HCT116 (cell line): ENCODE data around the gene RASGRP2. TPM values are rescaled to one million over a fixed set of nuclear protein-coding genes. Genes with fewer than 3 reads are reported as not detected.

ENCODE experiments used
- ATAC-seq: fragments of 200-7000 bp; cut with Tn5 transposase; 2 replicates; pipeline ENCODE4 v1.9.1; 2020; ENCODE audit warnings: mild to moderate bottlenecking, moderate library complexity
- BruUV-seq: library from RNA; stranded (reverse); fragments of 400-500 nt; replicated peaks from 2 replicates; lab custom pipeline; 2021; lab: Mats Ljungman, UMichigan
- CTCF ChIA-PET: fragments of 300-600 bp; sonication (Branson Sonifier 250); formaldehyde crosslinking; loops from one replicate; lab custom pipeline; 2021; ENCODE audit warnings: antibody characterized with exemption; lab: Charles Lee
- POLR2A ChIA-PET: fragments of 300-600, 350-600 bp; sonication (Branson Sonifier 250); formaldehyde crosslinking; loops from one replicate; lab custom pipeline; 2021; ENCODE audit warnings: antibody characterized with exemption; lab: Charles Lee
- RAD21 ChIA-PET, 2 experiments: fragments of 300-600 bp; sonication (Branson Sonifier 250); formaldehyde crosslinking; loops; one replicate each; lab custom pipeline; 2023; ENCODE audit warnings: low total read pairs in 2 of 2; ENCODE audit not compliant: uncharacterized antibody in 2 of 2, unreplicated experiment in 2 of 2, low non-redundant PET in 1 of 2; lab: Charles Lee
- DNase-seq: peaks from one replicate; pipeline ENCODE4 v3.0.0-alpha.2; 2010; ENCODE audit warnings: low read depth, low spot score
- H2AFZ ChIP-seq: fragments of 200-600 bp; shearing (Covaris generic), sonication (generic); 2 replicates; pipeline ENCODE4 v1.6.1; 2017; ENCODE audit warnings: low read depth, mixed run types, mixed read lengths, antibody characterized with exemption, low read length; ENCODE audit not compliant: poor library complexity, severe bottlenecking
- H3K27ac ChIP-seq: 2 replicates; pipeline ENCODE4 v1.5.1; 2012; ENCODE audit warnings: low read depth, low read length
- H3K27me3 ChIP-seq: fragments of 200-600 bp; sonication (generic); 2 replicates; pipeline ENCODE4 v1.6.1; 2016; ENCODE audit warnings: mixed run types, low read length, mixed read lengths; ENCODE audit not compliant: insufficient read depth
- H3K36me3 ChIP-seq, 2 experiments: fragments of 200-500 bp in 1 of 2; fragments of 200-600 bp in 1 of 2; sonication (Bioruptor generic) in 1 of 2; sonication (generic) in 1 of 2; 2 replicates each; pipeline versions ENCODE4 v1.5.1 to v1.6.1; 2014 to 2016; ENCODE audit warnings: low read length in 2 of 2, inconsistent platforms in 1 of 2, mixed read lengths in 1 of 2, mixed run types in 1 of 2; ENCODE audit not compliant: insufficient read depth in 2 of 2, control insufficient read depth in 1 of 2
- H3K4me1 ChIP-seq, 2 experiments: fragments of 200-600 bp in 1 of 2; sonication (generic) in 1 of 2; 2 replicates each; pipeline versions ENCODE4 v1.5.1 to v1.6.1; 2012 to 2017; ENCODE audit warnings: low read length in 2 of 2, inconsistent platforms in 1 of 2, mild to moderate bottlenecking in 1 of 2, mixed read lengths in 1 of 2, mixed run types in 1 of 2, moderate library complexity in 1 of 2; ENCODE audit not compliant: insufficient read depth in 2 of 2, control insufficient read depth in 1 of 2
- H3K4me2 ChIP-seq: fragments of 200-600 bp; sonication (generic); 2 replicates; pipeline ENCODE4 v1.6.1; 2017; ENCODE audit warnings: mixed run types, low read length, mixed read lengths
- H3K4me3 ChIP-seq, 2 experiments: fragments of 200-600 bp in 1 of 2; sonication (generic) in 1 of 2; replicated peaks in 1 of 2; 2 replicates each; pipeline ENCODE4 v1.5.1; 2011 to 2016; ENCODE audit warnings: low read length in 2 of 2, control low read depth in 1 of 2, low read depth in 1 of 2, mild to moderate bottlenecking in 1 of 2, mixed read lengths in 1 of 2, mixed run types in 1 of 2
- H3K79me2 ChIP-seq: fragments of 200-600 bp; sonication (generic); 2 replicates; pipeline ENCODE4 v1.6.1; 2017; ENCODE audit warnings: mild to moderate bottlenecking, mixed run types, low read length, moderate library complexity, mixed read lengths; ENCODE audit not compliant: insufficient read depth
- H3K9ac ChIP-seq: fragments of 200-600 bp; sonication (generic); 2 replicates; pipeline ENCODE4 v1.6.1; 2016; ENCODE audit warnings: low read length, mixed read lengths
- H3K9me2 ChIP-seq: fragments of 200-600 bp; sonication (generic), shearing (Covaris generic); 2 replicates; pipeline ENCODE4 v1.6.1; 2017; ENCODE audit warnings: mixed run types, mild to moderate bottlenecking, moderate library complexity; ENCODE audit not compliant: insufficient read depth
- H3K9me3 ChIP-seq, 2 experiments: fragments of 200-500 bp in 1 of 2; fragments of 200-600 bp in 1 of 2; sonication (Bioruptor generic) in 1 of 2; sonication (generic) in 1 of 2; 2 replicates each; pipeline ENCODE4 v1.6.1; 2014 to 2017; ENCODE audit warnings: low read length in 2 of 2, mixed read lengths in 2 of 2, inconsistent platforms in 1 of 2, low read depth in 1 of 2, mild to moderate bottlenecking in 1 of 2, mixed run types in 1 of 2, moderate library complexity in 1 of 2; ENCODE audit not compliant: control insufficient read depth in 1 of 2, insufficient read depth in 1 of 2
- H4K20me1 ChIP-seq: fragments of 200-600 bp; sonication (generic), shearing (Covaris generic); 2 replicates; pipeline ENCODE4 v1.6.1; 2017; ENCODE audit warnings: mixed run types, mild to moderate bottlenecking, moderate library complexity; ENCODE audit not compliant: insufficient read depth
- CEBPB ChIP-seq: IDR thresholded peaks from 2 replicates; pipeline ENCODE4 v1.6.1; 2012; ENCODE audit warnings: low read depth
- ELF1 ChIP-seq: IDR thresholded peaks from 2 replicates; pipeline ENCODE4 v1.6.1; 2012; ENCODE audit warnings: low read depth, borderline replicate concordance
- EZH2 ChIP-seq: fragments of 200-600 bp; sonication (generic); IDR thresholded peaks from 2 replicates; pipeline ENCODE4 v1.6.1; 2017; ENCODE audit warnings: antibody characterized with exemption, mixed run types
- EZH2phosphoT487 ChIP-seq: fragments of 200-600 bp; IDR thresholded peaks from 2 replicates; pipeline ENCODE4 v1.6.1; 2018; ENCODE audit warnings: antibody characterized with exemption, borderline replicate concordance
- FOSL1 ChIP-seq: IDR thresholded peaks from 2 replicates; pipeline ENCODE4 v1.6.1; 2012; ENCODE audit warnings: low read depth
- JUND ChIP-seq: IDR thresholded peaks from 2 replicates; pipeline ENCODE4 v1.6.1; 2012
- MAX ChIP-seq: IDR thresholded peaks from 2 replicates; pipeline ENCODE4 v1.6.1; 2012
- POLR2AphosphoS5 ChIP-seq: IDR thresholded peaks from 2 replicates; pipeline ENCODE4 v1.6.1; 2011; ENCODE audit warnings: mild to moderate bottlenecking, low read depth, low read length, moderate library complexity
- RAD21 ChIP-seq: IDR thresholded peaks from 2 replicates; pipeline ENCODE4 v1.6.1; 2012; ENCODE audit warnings: low read depth, mild to moderate bottlenecking
- SIN3A ChIP-seq: IDR thresholded peaks from 2 replicates; pipeline ENCODE4 v1.6.1; 2012; ENCODE audit warnings: low read depth
- SP1 ChIP-seq: IDR thresholded peaks from 2 replicates; pipeline ENCODE4 v1.6.1; 2012; ENCODE audit warnings: low read depth
- SRF ChIP-seq: IDR thresholded peaks from 2 replicates; pipeline ENCODE4 v1.6.1; 2012; ENCODE audit warnings: low read depth
- TCF7L2 ChIP-seq: IDR thresholded peaks from 2 replicates; pipeline ENCODE4 v1.7.0; 2011; ENCODE audit warnings: borderline replicate concordance, inconsistent platforms; ENCODE audit not compliant: insufficient read depth, insufficient read length; ENCODE audit errors: extremely low read depth
- ZFX ChIP-seq: fragments of 450-650 bp; IDR thresholded peaks from 2 replicates; pipeline ENCODE4 v1.6.1; 2017
- ZNF274 ChIP-seq: fragments of 200-500 bp; sonication (Bioruptor generic); IDR thresholded peaks from 2 replicates; pipeline ENCODE4 v1.6.1; 2014; ENCODE audit warnings: mild to moderate bottlenecking, low read depth, low read length, inconsistent platforms
- intact Hi-C: fragments of 100-400 bp; cut with micrococcal nuclease; formaldehyde crosslinking; loops from 2 replicates; pipeline ENCODE4 v1.10.0; 2022
- total RNA-seq: library from RNA; stranded (reverse); gene quantifications from one replicate; pipeline ENCODE4 v1.2.1, GENCODE V29; 2021; ENCODE audit not compliant: unreplicated experiment
- TF ChIP-seq, protein P1 (sequence below): IDR thresholded peaks from 2 replicates; pipeline ENCODE4 v1.6.1; 2012; ENCODE audit warnings: low read depth
- TF ChIP-seq, protein P2 (sequence below): IDR thresholded peaks from 2 replicates; pipeline ENCODE4 v1.6.1; 2012

The RASGRP2 gene
- total RNA-seq, 1 experiment from 2014 or later: 12.8 TPM

- H3K9me2 ChIP-seq: no peaks in the 10 kb centered on the region
- TF ChIP-seq ZFX (no peak), RAD21 (no peak), JUND (no peak), EZH2 (no peak), SIN3A (no peak), FOSL1 (no peak), EZH2phosphoT487 (no peak), POLR2AphosphoS5 (no peak), ZNF274 (no peak), TCF7L2 (no peak), SRF (no peak), CEBPB (no peak), ELF1 (no peak), SP1 (no peak), MAX (no peak)
- TF ChIP-seq, protein P1, sequence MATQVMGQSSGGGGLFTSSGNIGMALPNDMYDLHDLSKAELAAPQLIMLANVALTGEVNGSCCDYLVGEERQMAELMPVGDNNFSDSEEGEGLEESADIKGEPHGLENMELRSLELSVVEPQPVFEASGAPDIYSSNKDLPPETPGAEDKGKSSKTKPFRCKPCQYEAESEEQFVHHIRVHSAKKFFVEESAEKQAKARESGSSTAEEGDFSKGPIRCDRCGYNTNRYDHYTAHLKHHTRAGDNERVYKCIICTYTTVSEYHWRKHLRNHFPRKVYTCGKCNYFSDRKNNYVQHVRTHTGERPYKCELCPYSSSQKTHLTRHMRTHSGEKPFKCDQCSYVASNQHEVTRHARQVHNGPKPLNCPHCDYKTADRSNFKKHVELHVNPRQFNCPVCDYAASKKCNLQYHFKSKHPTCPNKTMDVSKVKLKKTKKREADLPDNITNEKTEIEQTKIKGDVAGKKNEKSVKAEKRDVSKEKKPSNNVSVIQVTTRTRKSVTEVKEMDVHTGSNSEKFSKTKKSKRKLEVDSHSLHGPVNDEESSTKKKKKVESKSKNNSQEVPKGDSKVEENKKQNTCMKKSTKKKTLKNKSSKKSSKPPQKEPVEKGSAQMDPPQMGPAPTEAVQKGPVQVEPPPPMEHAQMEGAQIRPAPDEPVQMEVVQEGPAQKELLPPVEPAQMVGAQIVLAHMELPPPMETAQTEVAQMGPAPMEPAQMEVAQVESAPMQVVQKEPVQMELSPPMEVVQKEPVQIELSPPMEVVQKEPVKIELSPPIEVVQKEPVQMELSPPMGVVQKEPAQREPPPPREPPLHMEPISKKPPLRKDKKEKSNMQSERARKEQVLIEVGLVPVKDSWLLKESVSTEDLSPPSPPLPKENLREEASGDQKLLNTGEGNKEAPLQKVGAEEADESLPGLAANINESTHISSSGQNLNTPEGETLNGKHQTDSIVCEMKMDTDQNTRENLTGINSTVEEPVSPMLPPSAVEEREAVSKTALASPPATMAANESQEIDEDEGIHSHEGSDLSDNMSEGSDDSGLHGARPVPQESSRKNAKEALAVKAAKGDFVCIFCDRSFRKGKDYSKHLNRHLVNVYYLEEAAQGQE: no peak
- TF ChIP-seq, protein P2, sequence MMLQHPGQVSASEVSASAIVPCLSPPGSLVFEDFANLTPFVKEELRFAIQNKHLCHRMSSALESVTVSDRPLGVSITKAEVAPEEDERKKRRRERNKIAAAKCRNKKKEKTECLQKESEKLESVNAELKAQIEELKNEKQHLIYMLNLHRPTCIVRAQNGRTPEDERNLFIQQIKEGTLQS: no peak
- H4K20me1 ChIP-seq: no peaks in the 10 kb centered on the region
- H3K4me2 ChIP-seq: no peak overlapping the region
- ATAC-seq (no peak), DNase-seq (no peak)
- POLR2A ChIA-PET: no interaction called here
- RAD21 ChIA-PET: no interaction called here
- intact Hi-C loops: no loop called here
- no peaks in the 10 kb centered on the region for H3K36me3 ChIP-seq
- H2AFZ ChIP-seq: no peak overlapping the region
- no TSS peak for BruUV-seq
- CTCF ChIA-PET: interaction anchor here (0.5 to 1.2 kb wide), 3 partner anchors 46 to 285 kb away, joined by 3 to 9 read pairs (median 3); no protein-coding TSS in a partner anchor
- no peak overlapping the region for H3K9ac ChIP-seq
- no peak overlapping the region for H3K4me3 ChIP-seq
- H3K4me1 ChIP-seq: peaks cover 7 to 12% of the 10 kb centered on the region in 2 experiments
- H3K27me3 ChIP-seq: no peaks in the 10 kb centered on the region
- no peaks in the 10 kb centered on the region for H3K79me2 ChIP-seq
- H3K9me3 ChIP-seq: no peaks in the 10 kb centered on the region
- no peak overlapping the region for H3K27ac ChIP-seq
Measured at GRCh38 chr11:64734811-64735724, 8.9 kb downstream of the RASGRP2 start.
